ENCODE results near the gene MRGPRD.
"Not testable (repeated sequence)": the region's sequence is repeated elsewhere in the genome, so short reads cannot be mapped to it uniquely, and the experiment has no call there.

MRGPRD gene

GRCh38 chr11:69005631-69006368 is 25.0 kb upstream of the MRGPRD start:
- DNase-seq (ENCODE audit: low spot score): no peak

DNA sequence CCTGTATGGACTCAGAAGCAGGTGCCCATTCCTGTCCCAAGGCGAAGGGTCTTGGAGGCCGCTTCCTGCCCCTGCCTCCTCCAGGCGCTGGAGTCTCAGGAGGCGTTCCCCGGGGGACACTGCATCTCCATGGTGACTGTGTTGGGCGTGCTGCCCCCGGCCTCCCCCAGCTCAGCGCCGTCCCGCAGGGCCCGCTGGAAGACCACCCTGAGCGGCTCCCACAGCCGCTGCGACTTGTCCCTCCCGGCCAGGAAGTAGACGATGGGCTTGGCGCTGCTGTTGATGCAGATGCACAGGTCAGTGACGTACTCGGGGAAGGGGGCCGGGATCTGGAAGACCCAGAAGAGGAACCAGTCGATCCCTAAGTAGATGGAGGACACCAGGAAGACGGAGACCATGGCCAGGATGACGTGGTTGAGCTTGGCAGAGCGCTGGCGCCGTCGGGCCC is 24.4 kb upstream of the MRGPRD start:
- DNase-seq (ENCODE audit: low spot score): no peak

DNA sequence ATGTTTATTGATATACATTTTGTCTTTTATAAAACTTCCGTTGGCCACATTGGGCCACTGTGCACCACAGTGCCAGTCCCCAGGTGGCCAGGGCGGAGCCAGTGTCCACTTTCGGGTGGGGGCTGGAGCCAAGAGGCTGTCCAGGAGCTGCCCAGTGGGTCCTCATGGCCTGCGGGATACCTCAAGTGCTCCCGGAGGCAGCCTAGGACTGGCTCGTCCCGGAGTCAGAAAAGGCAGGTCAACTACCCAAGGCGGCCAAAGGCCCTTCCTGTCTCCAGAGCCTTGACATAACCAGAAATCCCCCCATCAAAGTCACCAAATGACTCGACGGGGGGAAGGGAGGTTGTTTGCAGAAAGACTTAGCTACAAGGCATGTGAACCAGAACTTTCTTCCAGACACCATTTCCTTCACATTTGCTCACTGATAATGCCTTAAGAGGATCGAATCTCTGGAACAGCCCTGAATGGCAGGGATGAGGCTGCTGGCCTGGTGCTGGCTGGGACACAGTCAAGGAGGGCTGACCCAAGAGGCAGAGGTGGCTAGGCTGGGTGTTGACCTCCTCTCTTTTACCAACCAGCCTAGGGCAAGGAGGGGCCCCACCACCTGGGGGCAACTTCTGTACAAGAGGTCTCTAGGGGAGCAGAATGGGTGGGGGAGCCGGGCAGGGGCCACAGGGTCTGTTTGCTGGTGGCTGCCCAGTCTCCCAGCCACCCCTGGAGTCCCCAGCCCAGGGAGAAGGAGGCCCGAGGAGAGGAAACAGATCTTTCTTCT is 23.8 kb upstream of the MRGPRD start:
- no peak for DNase-seq (ENCODE audit: low spot score)

GRCh38 chr11:69003866-69004367 is 23.1 kb upstream of the MRGPRD start:
- DNase-seq (ENCODE audit: low spot score): no peak

DNA sequence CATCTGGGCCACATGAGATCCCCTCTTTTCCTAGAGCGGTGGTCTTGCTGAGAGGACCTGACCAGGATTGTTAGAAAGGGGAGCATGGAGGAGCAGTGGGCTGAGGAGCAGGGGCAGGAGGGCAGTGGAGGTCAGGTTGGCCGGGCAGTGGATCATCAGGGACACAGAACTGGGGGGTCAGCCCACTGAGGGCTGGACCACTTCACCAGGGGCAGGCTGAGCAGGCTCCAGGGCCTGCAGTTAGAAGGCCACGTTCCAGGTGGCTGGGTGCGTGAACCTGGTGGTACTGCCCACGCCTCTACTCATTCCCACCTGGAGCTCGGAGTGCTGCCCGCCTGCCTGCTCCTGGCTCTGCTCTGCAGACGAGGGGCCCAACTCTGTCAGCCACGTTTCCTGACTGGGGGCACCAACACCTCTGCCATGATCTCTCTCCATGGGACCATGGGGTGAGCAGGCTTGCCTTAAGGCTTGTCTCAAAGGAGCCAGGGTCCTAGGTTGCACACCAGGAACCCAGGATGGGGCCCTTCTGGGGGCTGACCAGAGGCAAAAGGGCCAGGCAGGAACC is 22.6 kb upstream of the MRGPRD start:
- no peak for DNase-seq (ENCODE audit: low spot score)

GRCh38 chr11:69002570-69003231 is 21.9 kb upstream of the MRGPRD start:
- no peak for DNase-seq (ENCODE audit: low spot score)

- DNase-seq (ENCODE audit: low spot score): no peak
Measured at GRCh38 chr11:69002110-69002569, 21.4 kb upstream of the MRGPRD start.

DNA sequence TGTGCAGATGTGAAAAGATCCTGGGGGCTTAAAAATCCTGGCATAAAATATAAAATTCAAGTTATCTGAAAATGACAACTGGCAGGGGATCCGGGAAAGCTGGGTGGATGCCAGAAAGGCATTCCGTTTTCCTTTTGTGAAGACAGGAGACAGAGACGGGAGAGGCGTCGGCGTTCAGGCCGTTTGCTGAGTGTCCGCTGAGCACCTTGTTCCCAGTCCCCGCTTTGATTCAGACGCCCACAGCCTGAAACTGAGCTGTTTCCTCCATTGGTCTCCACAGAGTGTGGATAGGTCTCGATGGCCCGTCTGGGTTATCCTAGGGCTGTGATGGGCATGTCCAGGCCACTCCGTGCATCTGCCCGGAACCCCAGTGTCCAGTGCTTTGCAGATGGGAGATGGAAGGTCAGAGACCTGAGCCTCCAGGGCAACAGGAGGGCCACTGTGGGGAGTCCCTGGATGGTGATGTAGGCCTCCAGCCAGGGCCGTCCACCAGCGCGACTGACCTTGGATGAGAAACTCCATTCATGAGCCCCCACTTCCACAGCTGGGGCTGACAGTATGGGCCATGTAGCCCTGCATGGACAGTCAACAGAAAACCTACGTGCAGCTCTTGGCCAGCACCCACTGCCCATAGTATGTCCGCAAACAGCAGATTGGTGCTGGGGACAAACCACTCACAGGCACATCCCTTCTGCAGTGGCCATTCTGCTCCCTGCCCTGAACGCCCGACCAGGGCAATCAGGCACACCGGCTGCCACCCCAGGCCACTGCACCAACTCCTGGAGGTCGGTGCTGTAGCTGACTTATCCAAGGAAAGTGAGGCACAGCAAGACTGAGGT is 20.7 kb upstream of the MRGPRD start:
- DNase-seq (ENCODE audit: low spot score): no peak

DNA sequence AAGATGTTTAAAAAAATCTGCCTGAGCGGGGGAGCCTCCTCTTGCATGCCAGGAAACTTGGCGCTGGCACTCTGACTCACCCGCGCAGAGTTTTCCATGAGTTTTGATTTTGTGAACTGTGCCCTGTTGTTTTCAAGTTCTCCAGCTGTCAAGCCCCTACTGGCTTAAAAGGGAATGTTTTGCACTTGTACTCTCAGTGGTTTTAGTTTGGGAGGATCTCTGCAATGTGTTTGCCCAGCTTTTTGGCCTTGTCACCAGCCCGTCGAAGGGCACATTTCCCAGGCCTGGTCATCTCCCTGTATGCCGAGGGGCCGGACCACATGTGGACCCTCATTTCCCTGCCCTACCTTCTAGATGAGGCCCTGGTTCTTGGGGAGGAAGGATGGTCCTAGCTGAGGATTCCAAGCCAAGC is 20.1 kb upstream of the MRGPRD start:
- peak; percentile 91 for DNase-seq (ENCODE audit: low spot score)

- DNase-seq (ENCODE audit: low spot score): no peak
Measured at GRCh38 chr11:69000391-69000790, 19.6 kb upstream of the MRGPRD start.

DNA sequence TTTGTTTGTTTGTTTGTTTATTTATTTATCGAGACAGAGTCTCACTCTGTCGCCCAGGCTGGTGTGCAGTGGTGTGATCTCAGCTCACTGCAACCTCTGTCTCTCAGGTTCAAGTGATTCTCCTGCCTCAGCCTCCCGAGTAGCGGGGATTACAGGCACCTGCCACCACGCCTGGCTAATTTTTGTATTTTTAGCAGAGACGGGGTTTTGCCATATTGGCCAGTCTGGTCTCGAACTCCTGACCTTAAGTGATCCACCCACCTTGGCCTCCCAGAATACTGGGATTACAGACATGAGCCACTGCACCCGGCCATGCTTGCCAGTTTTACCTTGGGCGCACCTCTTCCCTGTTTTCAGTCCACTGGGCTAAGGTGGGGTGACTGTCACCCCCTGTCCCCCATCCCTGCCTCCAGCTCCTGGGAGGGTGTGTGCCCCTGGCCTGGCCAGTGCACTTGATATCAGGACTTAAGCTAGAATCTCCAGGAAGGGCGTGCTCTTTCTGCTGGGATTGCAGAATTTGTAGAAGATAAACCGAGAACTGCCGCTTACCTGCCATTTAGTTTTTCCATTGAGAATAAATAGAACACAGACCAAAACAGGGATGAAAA is 19.1 kb upstream of the MRGPRD start:
- not testable (repeated sequence) for DNase-seq (ENCODE audit: low spot score)

GRCh38 chr11:68999093-68999747 is 18.4 kb upstream of the MRGPRD start:
- DNase-seq (ENCODE audit: low spot score): no peak

GRCh38 chr11:68998390-68998911 is 17.7 kb upstream of the MRGPRD start:
- DNase-seq (ENCODE audit: low spot score): no peak

DNA sequence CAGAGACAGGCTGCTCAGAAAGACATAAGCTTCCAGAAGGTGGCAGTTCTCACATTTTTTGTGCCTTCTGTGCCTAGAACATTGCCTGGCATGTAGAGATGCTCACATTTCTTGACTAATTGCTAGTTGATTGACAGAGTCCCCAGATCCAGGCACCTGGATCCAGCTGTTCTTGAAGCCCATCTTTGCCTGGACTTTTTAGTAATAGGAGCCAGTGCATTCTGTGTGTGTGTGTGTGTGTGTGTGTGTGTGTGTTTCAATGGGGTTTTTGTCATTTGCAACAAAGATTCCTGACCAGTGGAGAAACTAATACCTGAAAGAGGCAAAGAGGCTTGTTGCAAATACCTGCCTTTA is 17.2 kb upstream of the MRGPRD start:
- DNase-seq (ENCODE audit: low spot score): no peak

DNA sequence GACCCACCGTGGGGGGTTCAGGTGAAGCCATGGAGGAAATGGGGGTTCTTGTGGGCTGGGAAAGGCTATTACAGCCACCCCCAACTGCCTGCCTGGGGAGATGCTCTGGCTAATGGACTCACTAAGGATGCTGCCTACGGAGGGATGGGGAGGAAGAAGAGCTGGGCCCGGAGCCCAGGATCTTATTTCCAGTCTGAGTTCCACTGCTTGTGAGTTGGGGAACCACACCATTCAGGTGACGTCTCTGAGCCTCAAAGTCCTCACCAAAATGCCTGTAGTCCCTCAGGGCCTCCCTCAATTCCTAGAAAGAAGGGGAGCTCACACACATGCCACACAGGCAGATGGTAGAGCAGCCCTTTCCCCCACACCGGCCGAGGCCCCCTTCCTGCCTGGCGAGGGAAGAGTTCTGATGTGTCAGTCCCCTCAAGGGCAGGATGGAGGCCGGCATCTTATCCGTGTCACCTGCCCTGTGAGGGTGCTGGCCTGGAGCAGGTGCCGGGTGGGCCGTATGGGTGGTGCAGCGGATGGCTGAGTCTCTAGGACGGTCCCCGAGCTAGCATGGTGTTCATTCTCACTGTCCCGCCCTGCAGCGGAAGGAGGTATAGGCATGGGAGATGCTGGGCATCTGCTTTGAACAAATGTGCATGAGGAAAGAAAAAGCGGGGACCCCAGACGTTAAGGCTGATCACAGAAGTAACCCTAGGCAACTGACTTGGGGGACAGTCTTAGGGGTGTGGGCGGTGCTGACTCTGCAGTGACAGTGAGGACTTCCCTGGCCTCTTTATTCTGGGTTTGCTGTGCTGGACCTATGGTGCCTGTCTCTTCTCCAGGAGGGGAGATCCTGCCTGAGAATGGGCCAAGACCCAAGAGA is 16.6 kb upstream of the MRGPRD start:
- no peak for DNase-seq (ENCODE audit: low spot score)

DNA sequence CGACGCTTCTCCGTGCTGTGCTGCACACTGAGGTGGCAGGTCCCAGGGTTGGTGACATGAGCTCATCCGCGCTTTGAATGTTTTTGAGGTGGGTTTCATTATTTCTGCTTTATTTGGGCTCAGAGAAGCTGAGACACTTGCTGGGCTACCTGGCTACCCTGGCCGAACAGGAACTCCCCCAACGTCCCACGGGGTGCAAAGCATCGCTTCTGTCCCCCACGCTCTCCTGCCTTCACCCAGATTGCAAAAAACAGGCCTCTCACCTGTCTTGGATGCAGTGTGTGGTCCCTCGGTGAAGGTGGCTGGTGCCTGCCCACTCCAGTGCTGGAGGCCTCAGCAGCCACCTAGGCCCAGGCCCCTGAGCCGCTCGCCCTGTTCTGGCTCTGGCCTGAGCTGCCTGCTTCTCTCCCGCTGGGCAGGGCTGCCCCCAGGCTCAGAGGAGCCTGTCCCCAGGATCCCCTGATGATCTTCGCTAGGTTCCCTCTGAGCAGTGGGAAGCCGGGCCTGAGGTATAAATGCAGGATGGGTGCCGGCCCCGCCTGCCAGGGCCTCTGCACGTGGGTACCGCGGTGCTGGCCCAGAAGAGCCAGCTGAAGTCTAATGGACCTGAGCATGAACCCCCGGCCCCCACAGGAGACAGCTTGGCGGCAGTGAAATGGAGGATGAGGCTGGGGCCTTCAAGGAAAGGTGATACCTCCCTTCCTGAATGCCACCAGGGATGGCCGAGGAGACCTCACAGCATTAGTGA is 15.8 kb upstream of the MRGPRD start:
- DNase-seq (ENCODE audit: low spot score): no peak

DNA sequence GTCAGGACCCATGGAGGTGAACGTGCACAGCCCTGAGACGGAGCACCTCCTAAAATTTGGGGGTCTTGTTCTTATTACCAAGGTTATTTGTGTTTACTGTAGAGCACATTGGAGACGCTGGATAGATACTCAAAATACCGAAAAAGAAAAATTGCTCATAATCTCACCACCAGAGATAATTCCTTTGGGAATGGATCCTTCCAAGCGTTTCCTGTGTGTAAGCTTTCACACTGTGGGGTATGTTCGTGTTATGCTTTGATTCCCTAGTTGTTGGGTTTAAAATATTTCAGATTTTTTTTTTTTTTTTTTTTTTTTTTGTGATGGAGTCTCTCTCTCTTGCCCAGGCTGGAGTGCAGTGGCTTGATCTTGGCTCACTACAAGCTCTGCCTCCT is 14.1 kb upstream of the MRGPRD start:
- no peak for DNase-seq (ENCODE audit: low spot score)

DNA sequence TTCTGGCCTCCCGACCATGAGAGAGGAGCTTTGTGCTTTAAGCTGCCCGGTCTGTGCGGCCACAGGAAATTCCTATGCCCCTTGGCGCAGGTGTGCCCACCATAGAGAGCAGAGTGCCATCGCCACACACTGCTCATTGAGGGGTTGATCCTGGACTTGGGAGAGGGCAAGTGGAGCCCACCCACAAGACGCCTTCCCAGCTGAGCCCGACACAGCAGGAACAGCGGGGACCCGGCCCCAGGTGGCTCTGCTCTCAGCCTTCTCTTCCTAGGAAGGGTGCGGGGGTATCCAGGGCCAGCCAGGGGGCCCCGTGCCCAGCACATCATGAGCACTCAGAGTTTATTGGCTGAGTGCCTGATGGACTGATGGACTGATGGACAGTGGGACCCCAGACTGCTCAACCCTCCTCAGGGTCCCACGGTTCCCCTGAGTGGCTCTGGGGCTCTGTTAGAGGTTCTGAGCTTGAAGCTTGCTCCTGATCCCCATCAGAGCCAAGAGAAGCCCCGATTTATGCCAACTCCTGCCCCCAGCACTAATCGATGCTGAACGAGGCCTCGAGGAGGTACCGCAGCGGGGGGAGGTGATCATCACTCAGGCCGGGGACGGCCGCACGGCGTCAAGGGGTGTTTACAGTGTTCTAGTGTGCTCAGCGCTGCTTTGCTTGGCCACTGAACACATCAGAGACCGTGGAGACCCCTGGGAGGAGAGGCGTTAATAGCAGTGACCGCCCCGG is 13.5 kb upstream of the MRGPRD start:
- DNase-seq (ENCODE audit: low spot score): no peak

All from AG20443 (cell line).